C1 segment of cervical spinal cord (tissue), 14 donors: Measurements from ENCODE around the gene VSIR.

Experiments
- DNase-seq, 14 donors: peaks; one replicate each; lab custom pipeline; 2025; lab: John Stamatoyannopoulos, UW

Gene VSIR

GRCh38 chr10:71747551-71748523 is 25.5 kb downstream of the VSIR start:
- DNase-seq, result peak in 1 of 14 donors; percentile 36

DNA sequence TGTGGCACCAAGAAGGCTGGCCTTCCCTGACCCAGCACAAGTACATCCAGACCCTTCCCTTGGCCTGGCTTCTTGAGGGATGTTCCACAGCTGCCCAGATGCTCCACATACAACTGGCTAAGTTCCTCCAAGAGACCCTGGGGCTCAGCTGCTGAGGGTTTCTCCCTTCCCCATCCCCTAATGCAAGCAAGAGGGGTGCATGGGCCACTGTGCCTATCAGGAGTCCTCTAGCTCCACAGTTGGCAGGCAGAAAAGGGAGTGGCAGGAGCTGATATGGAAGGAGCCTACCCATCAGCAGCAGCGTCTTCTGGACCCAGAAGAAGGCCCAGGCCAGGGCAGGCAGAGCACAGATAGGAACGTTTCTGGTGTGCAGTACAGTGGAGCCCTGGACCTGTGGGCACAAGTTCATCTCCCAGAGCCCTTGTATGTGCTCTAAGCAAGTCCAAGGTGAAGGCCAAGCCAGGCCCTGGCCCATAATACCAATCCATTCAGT is 26.2 kb downstream of the VSIR start:
- DNase-seq, result no peak

GRCh38 chr10:71746344-71747037 is 26.8 kb downstream of the VSIR start:
- DNase-seq, result no peak

- no peak for DNase-seq
These were observed 27.6 kb downstream of the VSIR start for GRCh38 chr10:71745664-71746250.

DNA sequence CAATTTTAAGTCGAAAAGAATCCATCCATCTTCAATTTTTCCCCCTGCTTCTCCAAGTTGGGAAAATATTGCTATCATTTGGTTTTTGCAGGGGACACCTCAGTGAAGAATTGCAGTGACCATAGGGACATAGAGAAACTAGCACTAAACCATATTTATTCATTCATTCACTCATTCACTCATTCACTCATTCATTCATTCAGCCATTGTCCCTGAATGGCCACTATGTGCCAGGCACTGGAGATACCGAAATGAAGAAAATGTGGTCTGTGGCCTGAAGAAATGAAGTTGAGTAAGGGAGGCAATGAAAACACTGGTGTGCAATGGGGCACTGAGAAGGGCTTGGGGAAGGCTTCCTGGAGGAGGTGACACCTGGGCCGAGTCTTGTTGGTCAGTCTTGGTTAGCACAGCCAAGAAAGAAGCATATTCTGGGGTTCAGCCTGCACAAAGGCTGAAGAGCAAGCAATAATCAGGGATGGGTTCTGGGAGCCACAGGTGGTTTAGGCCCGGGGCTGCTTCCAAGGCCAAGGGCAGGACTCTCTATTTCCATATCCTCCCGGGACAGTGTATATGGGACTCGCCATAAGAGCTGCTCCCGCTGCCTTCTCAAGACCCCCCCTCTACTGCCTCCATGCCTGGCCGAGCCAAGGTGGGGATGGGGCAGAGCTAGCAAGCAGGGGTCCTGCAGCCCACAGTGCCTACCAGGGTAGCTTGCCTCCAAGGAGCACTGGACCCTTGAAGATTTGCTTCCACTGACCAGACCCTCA is 28.2 kb downstream of the VSIR start:
- no peak for DNase-seq

- DNase-seq, result no peak
These were observed 29.5 kb downstream of the VSIR start for GRCh38 chr10:71743866-71744265.

- no peak for DNase-seq
These were observed 30.1 kb downstream of the VSIR start for GRCh38 chr10:71743089-71743838.

DNA sequence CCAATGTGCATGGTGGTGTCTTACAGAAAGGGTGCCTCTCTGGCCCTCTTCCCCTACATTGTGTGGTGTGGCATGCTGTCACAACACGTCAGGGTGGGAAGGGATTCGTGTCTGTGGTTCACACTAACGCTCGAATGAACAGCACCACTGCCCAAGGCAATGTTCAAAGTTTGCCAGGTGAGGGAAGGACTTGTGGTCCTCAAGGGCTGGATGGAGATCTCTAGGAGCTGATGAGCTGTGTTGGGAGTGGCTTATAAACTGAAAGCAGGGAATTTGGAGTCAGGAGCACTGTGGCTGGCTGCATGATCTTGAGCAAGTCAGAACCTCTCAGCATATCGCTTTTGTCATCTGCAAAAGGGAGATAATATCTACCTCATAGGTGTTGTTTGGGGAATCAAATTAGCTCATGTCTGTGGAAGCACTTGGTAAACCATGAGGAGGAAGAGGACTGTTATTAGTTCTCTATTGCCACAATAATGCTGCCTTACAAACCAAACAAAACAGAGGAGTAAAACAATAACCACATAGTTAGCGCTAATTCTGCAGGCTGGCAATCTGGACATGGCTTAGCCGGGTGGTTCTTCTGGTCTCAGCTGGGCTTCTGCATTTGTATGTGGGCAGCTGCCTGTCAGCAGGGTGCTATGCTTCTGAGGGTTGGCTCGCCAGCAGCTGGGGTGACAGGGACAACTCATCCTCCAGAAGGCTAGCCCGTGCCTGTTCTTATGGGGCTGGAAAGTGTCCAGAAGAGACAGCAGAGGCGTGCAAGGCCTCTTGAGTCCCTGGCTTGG is 30.8 kb downstream of the VSIR start:
- no peak for DNase-seq

DNA sequence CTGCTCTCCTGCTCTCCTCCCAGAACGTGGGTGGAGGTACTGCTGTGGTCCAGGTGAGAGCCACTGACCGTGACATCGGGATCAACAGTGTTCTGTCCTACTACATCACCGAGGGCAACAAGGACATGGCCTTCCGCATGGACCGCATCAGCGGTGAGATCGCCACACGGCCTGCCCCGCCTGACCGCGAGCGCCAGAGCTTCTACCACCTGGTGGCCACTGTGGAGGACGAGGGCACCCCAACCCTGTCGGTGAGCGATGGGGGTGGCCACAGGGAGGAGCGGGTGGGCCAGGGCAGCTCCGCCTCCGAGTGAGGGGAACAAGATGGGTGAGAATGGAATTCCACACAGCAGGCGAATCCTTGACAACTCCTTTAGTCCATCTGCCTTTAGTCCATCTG is 31.6 kb downstream of the VSIR start:
- DNase-seq, result no peak

DNA sequence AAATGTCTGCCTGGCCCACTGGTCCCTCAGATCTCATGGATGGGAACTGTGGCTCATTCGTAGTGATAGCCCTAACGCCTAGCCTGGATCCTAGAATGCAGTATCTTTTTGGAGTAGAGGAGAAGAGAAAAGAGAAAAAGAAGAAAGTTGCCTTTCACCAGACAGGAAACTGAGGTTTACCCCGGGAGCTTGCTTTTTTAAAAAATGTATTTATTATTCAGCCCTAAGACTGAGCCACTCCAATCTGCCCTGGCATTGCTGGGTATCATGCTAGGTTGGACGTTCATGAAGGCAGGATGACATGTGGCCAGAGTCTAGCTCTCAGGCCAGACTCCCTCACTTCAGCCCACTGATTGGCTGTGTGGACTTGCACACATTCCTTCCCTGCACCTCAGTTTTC is 32.3 kb downstream of the VSIR start:
- DNase-seq, result no peak

- peak in 2 of 14 donors; percentile 14 to 51 for DNase-seq
These were observed 33.2 kb downstream of the VSIR start for GRCh38 chr10:71740069-71740653.

DNA sequence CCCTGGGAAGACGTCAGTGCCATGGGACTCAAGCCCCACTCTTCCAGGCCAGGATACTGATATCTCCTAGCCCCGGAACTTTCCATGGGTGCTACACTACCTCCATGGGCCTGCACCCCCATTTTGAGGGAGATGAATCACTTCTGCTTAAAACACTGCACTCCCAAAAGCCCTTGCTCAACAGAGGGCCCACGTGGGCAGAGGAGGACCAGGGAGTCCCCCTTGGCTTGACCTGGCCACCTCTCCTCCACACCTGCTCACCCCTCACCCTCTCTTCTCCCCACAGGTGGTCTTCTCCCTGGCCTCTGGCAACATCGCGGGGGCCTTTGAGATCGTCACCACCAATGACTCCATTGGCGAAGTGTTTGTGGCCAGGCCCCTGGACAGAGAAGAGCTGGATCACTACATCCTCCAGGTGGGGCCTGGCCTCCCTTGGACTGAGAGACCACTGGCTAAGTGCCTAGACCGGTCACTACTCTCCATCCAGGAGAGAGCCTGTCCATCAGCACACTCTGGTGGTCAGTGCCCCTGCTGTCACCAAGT is 33.9 kb downstream of the VSIR start:
- no peak for DNase-seq

GRCh38 chr10:71737834-71738197 is 35.5 kb downstream of the VSIR start:
- no peak for DNase-seq

GRCh38 chr10:71737001-71737833 is 36.1 kb downstream of the VSIR start:
- peak in 1 of 14 donors; percentile 85 for DNase-seq

- DNase-seq, result no peak
These were observed 36.8 kb downstream of the VSIR start for GRCh38 chr10:71736570-71736952.

DNA sequence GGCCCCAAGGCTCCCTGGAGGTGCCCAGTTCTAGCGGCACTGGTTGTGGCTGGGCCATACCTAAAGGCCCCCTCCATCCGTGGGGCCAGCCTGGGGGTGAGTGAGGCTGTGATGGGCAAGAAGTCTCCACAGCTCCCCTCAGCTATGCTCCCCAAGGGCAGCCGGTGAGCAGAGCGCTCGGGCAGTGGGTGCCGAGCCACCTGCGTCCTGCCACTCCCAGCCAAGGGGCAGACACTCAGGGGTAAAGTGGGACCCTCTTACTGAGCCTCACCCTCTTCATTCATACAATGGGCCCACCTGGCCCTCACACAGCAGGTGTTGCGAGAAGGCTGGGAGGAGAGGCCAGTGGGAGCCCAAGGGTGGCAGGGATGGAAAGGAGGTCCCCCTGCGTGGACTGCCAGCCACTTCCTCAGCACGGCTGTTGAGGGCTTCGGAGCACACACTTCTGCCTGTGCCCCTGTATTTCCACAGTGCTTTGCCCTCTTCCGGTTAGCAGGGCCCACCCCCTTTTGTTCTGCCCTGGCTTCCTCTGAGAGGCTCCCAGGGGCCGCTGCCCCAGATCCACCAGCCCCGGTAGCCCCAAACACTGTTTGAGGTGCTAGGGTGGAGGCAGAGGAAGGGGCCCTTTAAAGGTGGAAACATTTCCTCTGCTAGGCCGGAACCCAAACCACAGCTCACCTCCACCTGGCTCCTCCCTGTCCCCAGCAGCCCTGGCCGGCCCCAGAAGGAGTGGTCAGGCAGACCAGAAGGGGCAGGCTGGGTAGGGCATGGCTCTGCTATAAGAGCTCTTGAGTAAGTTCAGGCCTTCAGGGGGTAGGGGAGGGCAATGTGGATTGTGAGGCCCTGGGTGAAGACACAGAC is 37.4 kb downstream of the VSIR start:
- DNase-seq, result peak in 1 of 14 donors; percentile 33

DNA sequence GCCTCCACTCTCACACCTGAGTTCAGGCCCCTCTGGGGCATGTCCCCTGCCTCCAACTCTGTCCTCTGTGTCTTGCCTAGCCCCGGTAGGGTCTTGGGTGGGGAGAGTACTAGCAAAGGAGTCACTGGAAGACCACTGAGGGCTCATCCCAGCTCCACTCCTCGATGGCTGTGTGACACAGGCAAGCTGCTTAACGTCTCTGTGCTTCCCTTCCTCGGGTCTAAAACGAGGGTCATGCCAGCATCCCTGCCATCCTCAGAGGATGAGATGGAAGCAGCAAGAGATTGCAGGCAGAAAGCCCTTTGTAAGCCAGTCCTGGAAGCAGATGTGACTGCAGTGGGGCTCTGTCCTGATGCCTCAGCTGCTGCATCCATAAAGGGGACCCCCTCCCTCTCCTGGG is 38.5 kb downstream of the VSIR start:
- no peak for DNase-seq
